ENCODE data around the gene HBS1L. TPM values are rescaled to one million over a fixed set of nuclear protein-coding genes. Genes with fewer than 3 reads are reported as not detected.

HBS1L gene
- total RNA-seq, 1 experiment from 2014 or later: 89.4 TPM

DNA sequence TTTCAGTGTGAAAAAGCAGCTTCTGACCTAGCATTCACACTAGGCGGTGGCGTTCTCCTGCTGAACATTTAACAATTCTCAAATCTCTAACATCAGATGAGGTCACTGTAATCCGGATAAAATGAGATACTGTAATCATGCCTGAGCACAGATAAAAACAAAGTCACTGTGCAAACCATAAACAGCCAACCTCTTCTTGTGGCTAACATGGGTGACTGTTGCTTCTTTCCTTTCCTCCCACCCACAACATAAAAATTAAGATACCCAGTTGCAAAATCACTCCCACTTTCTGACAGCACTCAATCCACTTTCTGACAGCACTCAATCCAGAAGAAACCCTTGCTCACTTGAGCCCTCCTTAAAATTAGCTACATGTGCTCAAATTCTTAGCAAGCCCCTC is 93.3 kb downstream of the HBS1L start:
- BruUV-seq (replicated peaks): no TSS peak
- ATAC-seq (no peak), DNase-seq (ENCODE audit: low read depth, low spot score) (no peak)
- Histone ChIP-seq H3K4me1 (ENCODE audit: control insufficient read depth in 1 of 2, insufficient read depth in 2 of 2, low read length in 2 of 2) (no peaks in the 10 kb centered on the region), H3K36me3 (ENCODE audit: control insufficient read depth in 1 of 2, insufficient read depth in 2 of 2, low read length in 2 of 2) (peaks cover 0 to 10% of the 10 kb centered on the region in 2 experiments), H4K20me1 (ENCODE audit: insufficient read depth) (no peaks in the 10 kb centered on the region), H3K9me2 (ENCODE audit: insufficient read depth) (no peaks in the 10 kb centered on the region), H3K4me2 (ENCODE audit: low read length) (no peak overlapping the region), H3K27me3 (ENCODE audit: insufficient read depth, low read length) (no peaks in the 10 kb centered on the region), H3K27ac (ENCODE audit: low read depth, low read length) (no peak overlapping the region), H3K4me3 (replicated peaks in 1 of 2; ENCODE audit: low read depth in 1 of 2, low read length in 2 of 2) (no peak overlapping the region), H3K79me2 (ENCODE audit: insufficient read depth, low read length) (no peaks in the 10 kb centered on the region), H3K9me3 (ENCODE audit: control insufficient read depth in 1 of 2, insufficient read depth in 1 of 2, low read depth in 1 of 2, low read length in 2 of 2) (no peaks in the 10 kb centered on the region), H2AFZ (ENCODE audit: low read depth, low read length, poor library complexity, severe bottlenecking) (no peak overlapping the region), H3K9ac (ENCODE audit: low read length) (no peak overlapping the region)
- POLR2A ChIA-PET: no interaction called here
- CTCF ChIA-PET: no interaction called here
- RAD21 ChIA-PET (ENCODE audit: low non-redundant PET in 1 of 2, low total read pairs in 2 of 2, uncharacterized antibody in 2 of 2, unreplicated experiment in 2 of 2): no interaction called here
- intact Hi-C loops (cut with micrococcal nuclease): no loop called here
- TF ChIP-seq, protein P1, sequence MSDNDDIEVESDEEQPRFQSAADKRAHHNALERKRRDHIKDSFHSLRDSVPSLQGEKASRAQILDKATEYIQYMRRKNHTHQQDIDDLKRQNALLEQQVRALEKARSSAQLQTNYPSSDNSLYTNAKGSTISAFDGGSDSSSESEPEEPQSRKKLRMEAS (IDR thresholded peaks at IDR 0.05): no peak
- TF ChIP-seq, protein P2, sequence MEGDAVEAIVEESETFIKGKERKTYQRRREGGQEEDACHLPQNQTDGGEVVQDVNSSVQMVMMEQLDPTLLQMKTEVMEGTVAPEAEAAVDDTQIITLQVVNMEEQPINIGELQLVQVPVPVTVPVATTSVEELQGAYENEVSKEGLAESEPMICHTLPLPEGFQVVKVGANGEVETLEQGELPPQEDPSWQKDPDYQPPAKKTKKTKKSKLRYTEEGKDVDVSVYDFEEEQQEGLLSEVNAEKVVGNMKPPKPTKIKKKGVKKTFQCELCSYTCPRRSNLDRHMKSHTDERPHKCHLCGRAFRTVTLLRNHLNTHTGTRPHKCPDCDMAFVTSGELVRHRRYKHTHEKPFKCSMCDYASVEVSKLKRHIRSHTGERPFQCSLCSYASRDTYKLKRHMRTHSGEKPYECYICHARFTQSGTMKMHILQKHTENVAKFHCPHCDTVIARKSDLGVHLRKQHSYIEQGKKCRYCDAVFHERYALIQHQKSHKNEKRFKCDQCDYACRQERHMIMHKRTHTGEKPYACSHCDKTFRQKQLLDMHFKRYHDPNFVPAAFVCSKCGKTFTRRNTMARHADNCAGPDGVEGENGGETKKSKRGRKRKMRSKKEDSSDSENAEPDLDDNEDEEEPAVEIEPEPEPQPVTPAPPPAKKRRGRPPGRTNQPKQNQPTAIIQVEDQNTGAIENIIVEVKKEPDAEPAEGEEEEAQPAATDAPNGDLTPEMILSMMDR (IDR thresholded peaks at IDR 0.05 in 2 of 3, conservative IDR thresholded peaks at IDR 0.05 in 1 of 3; ENCODE audit: borderline replicate concordance in 1 of 3, insufficient read depth in 1 of 3, low read depth in 2 of 3, low read length in 2 of 3): no peak

DNA sequence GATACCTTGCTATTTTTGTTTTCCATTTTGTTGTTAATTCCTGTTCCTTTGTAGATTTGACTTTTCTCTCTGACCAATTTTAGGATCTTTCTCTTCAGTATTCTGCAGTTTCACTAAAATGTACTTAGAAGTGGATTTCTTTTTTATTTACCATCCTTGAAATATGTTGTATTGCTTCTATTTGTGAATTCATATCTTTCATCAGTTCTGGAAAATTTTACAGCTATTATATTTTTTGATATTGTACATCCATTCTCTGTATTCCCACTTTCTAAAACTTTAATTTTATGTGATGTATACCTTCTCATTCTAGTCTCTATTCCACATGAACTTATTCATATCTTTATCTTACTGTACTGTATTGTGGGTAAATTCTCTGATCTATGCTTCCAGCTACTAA is 95.0 kb downstream of the HBS1L start:
- Histone ChIP-seq H3K4me2 (ENCODE audit: low read length) (no peak overlapping the region), H3K36me3 (ENCODE audit: control insufficient read depth in 1 of 2, insufficient read depth in 2 of 2, low read length in 2 of 2) (peaks cover 0 to 10% of the 10 kb centered on the region in 2 experiments; a peak in 3 of 4 replicates), H3K9me2 (ENCODE audit: insufficient read depth) (no peaks in the 10 kb centered on the region), H3K9ac (ENCODE audit: low read length) (no peak overlapping the region), H3K27me3 (ENCODE audit: insufficient read depth, low read length) (no peaks in the 10 kb centered on the region), H2AFZ (ENCODE audit: low read depth, low read length, poor library complexity, severe bottlenecking) (no peak overlapping the region), H3K4me3 (replicated peaks in 1 of 2; ENCODE audit: low read depth in 1 of 2, low read length in 2 of 2) (no peak overlapping the region), H3K79me2 (ENCODE audit: insufficient read depth, low read length) (no peaks in the 10 kb centered on the region), H3K4me1 (ENCODE audit: control insufficient read depth in 1 of 2, insufficient read depth in 2 of 2, low read length in 2 of 2) (no peaks in the 10 kb centered on the region; a peak in 1 of 4 replicates), H3K27ac (ENCODE audit: low read depth, low read length) (no peak overlapping the region), H4K20me1 (ENCODE audit: insufficient read depth) (no peaks in the 10 kb centered on the region), H3K9me3 (ENCODE audit: control insufficient read depth in 1 of 2, insufficient read depth in 1 of 2, low read depth in 1 of 2, low read length in 2 of 2) (no peaks in the 10 kb centered on the region)
- RAD21 ChIA-PET (ENCODE audit: low non-redundant PET in 1 of 2, low total read pairs in 2 of 2, uncharacterized antibody in 2 of 2, unreplicated experiment in 2 of 2): no interaction called here
- DNase-seq (ENCODE audit: low read depth, low spot score) (no peak), ATAC-seq (no peak)
- intact Hi-C loops (cut with micrococcal nuclease): no loop called here
- CTCF ChIA-PET: no interaction called here
- BruUV-seq (replicated peaks): no TSS peak
- POLR2A ChIA-PET: no interaction called here
- TF ChIP-seq YY1 (IDR thresholded peaks at IDR 0.05; ENCODE audit: extremely low read depth, insufficient replicate concordance, low read depth, low read length): no peak
- TF ChIP-seq, protein P2 (IDR thresholded peaks at IDR 0.05 in 2 of 3, conservative IDR thresholded peaks at IDR 0.05 in 1 of 3; ENCODE audit: borderline replicate concordance in 1 of 3, insufficient read depth in 1 of 3, low read depth in 2 of 3, low read length in 2 of 3): no peak
